IMR-90 (cell line): Measurements from ENCODE around the gene SCPEP1. TPM values are rescaled to one million over a fixed set of nuclear protein-coding genes. Genes with fewer than 3 reads are reported as not detected.
"Not testable (repeated sequence)": the region's sequence is repeated elsewhere in the genome, so short reads cannot be mapped to it uniquely, and the experiment has no call there.

Experiments used
- ATAC-seq: fragments of 200-7000 bp; cut with Tn5 transposase; 2 replicates; pipeline ENCODE4 v1.9.1; 2020; ENCODE audit warnings: low read depth, mild to moderate bottlenecking, moderate library complexity
- BruUV-seq: library from RNA; stranded (reverse); fragments of 400-500 nt; replicated peaks from 2 replicates; lab custom pipeline; 2021; lab: Mats Ljungman, UMichigan
- CTCF ChIA-PET: fragments of 300-600 bp; formaldehyde crosslinking; extraction: SDS; loops from one replicate; lab custom pipeline; 2021; ENCODE audit warnings: antibody characterized with exemption; lab: Yijun Ruan, JAX
- POLR2A ChIA-PET: fragments of 300-600 bp; sonication (Branson Sonifier 250); formaldehyde crosslinking; loops from one replicate; lab custom pipeline; 2022; ENCODE audit warnings: antibody characterized with exemption; ENCODE audit not compliant: unreplicated experiment; lab: Charles Lee
- DNase-seq: peaks from one replicate; pipeline ENCODE4 v3.0.0; 2013
- H2AFZ ChIP-seq: replicated peaks from 2 replicates; pipeline ENCODE3; 2013; ENCODE audit warnings: low read length, mild to moderate bottlenecking; ENCODE audit not compliant: poor library complexity
- H2AK5ac ChIP-seq: 2 replicates; pipeline ENCODE4 v1.6.1; 2013; ENCODE audit warnings: low read depth, low read length, inconsistent platforms
- H2AK9ac ChIP-seq: replicated peaks from 2 replicates; pipeline ENCODE3; 2013; ENCODE audit warnings: mild to moderate bottlenecking, low read depth, low read length, moderate library complexity; ENCODE audit not compliant: poor library complexity
- H2BK120ac ChIP-seq: 2 replicates; pipeline ENCODE4 v1.6.1; 2013; ENCODE audit warnings: low read depth, low read length, inconsistent platforms
- H2BK15ac ChIP-seq: 3 replicates; pipeline ENCODE4 v1.6.1; 2013; ENCODE audit warnings: low read depth, low read length, inconsistent platforms
- H2BK20ac ChIP-seq: 2 replicates; pipeline ENCODE4 v1.6.1; 2013; ENCODE audit warnings: low read depth, mild to moderate bottlenecking, inconsistent platforms, low read length, moderate library complexity
- H2BK5ac ChIP-seq: 2 replicates; pipeline ENCODE4 v1.6.1; 2013; ENCODE audit warnings: mild to moderate bottlenecking, low read depth, low read length, inconsistent platforms; ENCODE audit not compliant: poor library complexity, severe bottlenecking
- H3K14ac ChIP-seq: replicated peaks from 2 replicates; pipeline ENCODE4 v1.6.1; 2013; ENCODE audit warnings: low read depth, low read length, inconsistent platforms
- H3K18ac ChIP-seq: 2 replicates; pipeline ENCODE4 v1.6.1; 2013; ENCODE audit warnings: low read depth, low read length, control low read depth
- H3K23ac ChIP-seq: 2 replicates; pipeline ENCODE4 v1.6.1; 2013; ENCODE audit warnings: low read depth, low read length, inconsistent platforms
- H3K27ac ChIP-seq: 2 replicates; pipeline ENCODE4 v1.5.1; 2013; ENCODE audit warnings: mild to moderate bottlenecking, control low read depth, low read length; ENCODE audit not compliant: insufficient read depth
- H3K27me3 ChIP-seq: 2 replicates; pipeline ENCODE4 v1.6.1; 2013; ENCODE audit warnings: low read length; ENCODE audit not compliant: control insufficient read depth, insufficient read depth
- H3K36me3 ChIP-seq: 2 replicates; pipeline ENCODE4 v1.6.1; 2013; ENCODE audit warnings: low read length, mixed read lengths; ENCODE audit not compliant: control insufficient read depth, insufficient read depth
- H3K4ac ChIP-seq: 2 replicates; pipeline ENCODE4 v1.6.1; 2013; ENCODE audit warnings: low read depth, low read length, inconsistent platforms
- H3K4me1 ChIP-seq: 2 replicates; pipeline ENCODE4 v1.6.1; 2013; ENCODE audit warnings: low read length, mixed read lengths; ENCODE audit not compliant: control insufficient read depth, insufficient read depth
- H3K4me2 ChIP-seq: 2 replicates; pipeline ENCODE4 v1.6.1; 2013; ENCODE audit warnings: low read depth, mild to moderate bottlenecking, control low read depth, low read length, moderate library complexity
- H3K4me3 ChIP-seq: 2 replicates; pipeline ENCODE4 v1.5.1; 2013; ENCODE audit warnings: low read depth, mild to moderate bottlenecking, control low read depth, low read length, moderate library complexity; ENCODE audit not compliant: insufficient read depth
- H3K56ac ChIP-seq: 2 replicates; pipeline ENCODE4 v1.6.1; 2013; ENCODE audit warnings: low read length, inconsistent platforms; ENCODE audit not compliant: insufficient read depth; ENCODE audit errors: extremely low read depth
- H3K79me1 ChIP-seq, 2 experiments: 2 replicates each; pipeline ENCODE4 v1.6.1; 2013; ENCODE audit warnings: low read length in 2 of 2, inconsistent platforms in 1 of 2, low read depth in 1 of 2
- H3K9ac ChIP-seq: 2 replicates; pipeline ENCODE4 v1.6.1; 2013; ENCODE audit warnings: low read depth, low read length, control low read depth
- H3K9me1 ChIP-seq: 2 replicates; pipeline ENCODE4 v1.6.1; 2013; ENCODE audit warnings: low read length, inconsistent platforms; ENCODE audit not compliant: insufficient read depth
- H3K9me3 ChIP-seq: 2 replicates; pipeline ENCODE4 v1.6.1; 2013; ENCODE audit warnings: low read length; ENCODE audit not compliant: control insufficient read depth, insufficient read depth
- H4K20me1 ChIP-seq: 2 replicates; pipeline ENCODE4 v1.6.1; 2013; ENCODE audit warnings: low read length, inconsistent platforms; ENCODE audit not compliant: insufficient read depth
- H4K5ac ChIP-seq: 2 replicates; pipeline ENCODE4 v1.6.1; 2013; ENCODE audit warnings: mild to moderate bottlenecking, low read depth, low read length, control low read depth
- H4K8ac ChIP-seq, 2 experiments: 2 replicates each; pipeline ENCODE4 v1.6.1; 2013; ENCODE audit warnings: low read depth in 2 of 2, low read length in 2 of 2, control low read depth in 1 of 2, inconsistent platforms in 1 of 2
- H4K91ac ChIP-seq: 2 replicates; pipeline ENCODE4 v1.6.1; 2013; ENCODE audit warnings: low read depth, low read length, inconsistent platforms; ENCODE audit not compliant: insufficient read depth
- RCOR1 ChIP-seq: IDR thresholded peaks from 2 replicates; pipeline ENCODE4 v1.6.1; 2012; ENCODE audit warnings: mild to moderate bottlenecking, low read length, improper control_type of control experiment; ENCODE audit not compliant: insufficient replicate concordance
- WGBS, 2 experiments: methylation state at CpG; one replicate each; pipeline versions ENCODE4 v1.1.5 to v1.1.7; 2013; ENCODE audit warnings: missing lambda C conversion rate in 2 of 2; ENCODE audit not compliant: insufficient read length in 1 of 2; ENCODE audit errors: extremely low coverage in 2 of 2; 5-methylcytosine and 5-hydroxymethylcytosine counted together
- dilution Hi-C: fragments of 300-500 bp; cut with HindIII; formaldehyde crosslinking; loops from one replicate; pipeline ENCODE4 v1.14.3; 2018; ENCODE audit warnings: low sequenced_read_pairs; ENCODE audit not compliant: unreplicated experiment
- in situ Hi-C: fragments of 300-500 bp; cut with MboI; formaldehyde crosslinking; loops from 3 replicates; pipeline ENCODE4 v1.14.3; 2019; ENCODE audit warnings: low sequenced_read_pairs, inconsistent platforms, mixed read lengths
- intact Hi-C: fragments of 100-400 bp; cut with micrococcal nuclease; formaldehyde crosslinking; loops from 2 replicates; pipeline ENCODE4 v1.10.0; 2022
- polyA plus RNA-seq, 3 experiments: library from polyadenylated mRNA; depleted of rRNA; stranded (reverse); fragments of >200 nt; gene quantifications; 2 replicates each; pipeline ENCODE4 v1.2.3, GENCODE V29; 2012; ENCODE audit warnings: low replicate concordance in 1 of 3
- total RNA-seq: library from RNA; depleted of rRNA; stranded (reverse); fragments of >200 nt; gene quantifications from 2 replicates; pipeline ENCODE4 v1.2.3, GENCODE V29; 2012
- TF ChIP-seq, protein P1 (sequence below): conservative IDR thresholded peaks from 2 replicates; pipeline ENCODE4 v1.5.1; 2012; ENCODE audit warnings: mild to moderate bottlenecking, low read depth, low read length, improper control_type of control experiment

The SCPEP1 gene
- total and polyA plus RNA-seq, 2 of the 4 experiments (the other 2 are of a cell fraction), result 16.5 to 32.1 TPM

DNA sequence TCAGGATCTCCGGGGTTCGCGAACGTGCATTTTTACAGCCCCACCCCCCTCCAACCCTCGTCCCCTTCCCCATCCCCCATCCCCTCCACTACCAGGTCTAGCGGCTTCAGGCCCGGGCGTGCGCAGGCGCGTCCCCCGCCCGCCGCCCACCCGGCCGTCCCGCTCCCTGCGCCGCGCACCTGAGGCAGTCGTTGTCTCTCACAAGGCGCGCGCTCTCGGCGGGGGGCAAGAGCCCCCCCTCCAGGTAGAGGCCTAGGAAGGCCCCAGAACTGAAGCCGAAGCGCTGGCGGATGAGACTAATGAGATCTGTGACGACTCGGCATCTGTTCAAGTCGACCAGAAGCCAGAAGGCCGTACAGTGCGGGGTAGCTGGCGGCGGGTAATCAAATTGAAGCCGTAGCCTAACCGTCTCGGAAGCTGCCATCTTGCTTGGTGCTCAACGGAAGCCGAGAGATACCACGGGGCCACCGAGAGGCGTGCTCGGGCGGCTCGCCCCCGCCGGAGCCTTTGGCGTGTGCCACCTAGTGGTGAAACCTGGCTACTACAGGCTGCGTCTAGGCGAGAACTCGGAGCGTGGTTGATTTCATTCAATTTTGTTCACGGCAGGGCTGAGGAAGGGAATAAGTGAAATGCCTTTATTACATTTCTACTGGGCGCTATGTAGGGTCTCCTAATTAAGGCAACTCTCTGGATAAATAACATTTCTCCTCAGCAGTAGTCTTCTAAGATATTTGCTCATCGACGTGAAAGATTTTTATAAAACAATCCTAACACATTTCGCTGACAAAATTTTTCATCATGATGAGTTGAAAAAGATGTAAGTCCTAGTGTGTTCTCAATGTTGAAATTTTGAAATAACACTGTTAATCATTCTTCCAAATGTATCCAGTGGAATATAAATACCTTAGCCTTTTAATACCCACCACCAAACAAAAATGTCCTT, 17.1 kb upstream of the SCPEP1 start, which contains the start of gene COIL (continued):
- TF ChIP-seq, protein P1, sequence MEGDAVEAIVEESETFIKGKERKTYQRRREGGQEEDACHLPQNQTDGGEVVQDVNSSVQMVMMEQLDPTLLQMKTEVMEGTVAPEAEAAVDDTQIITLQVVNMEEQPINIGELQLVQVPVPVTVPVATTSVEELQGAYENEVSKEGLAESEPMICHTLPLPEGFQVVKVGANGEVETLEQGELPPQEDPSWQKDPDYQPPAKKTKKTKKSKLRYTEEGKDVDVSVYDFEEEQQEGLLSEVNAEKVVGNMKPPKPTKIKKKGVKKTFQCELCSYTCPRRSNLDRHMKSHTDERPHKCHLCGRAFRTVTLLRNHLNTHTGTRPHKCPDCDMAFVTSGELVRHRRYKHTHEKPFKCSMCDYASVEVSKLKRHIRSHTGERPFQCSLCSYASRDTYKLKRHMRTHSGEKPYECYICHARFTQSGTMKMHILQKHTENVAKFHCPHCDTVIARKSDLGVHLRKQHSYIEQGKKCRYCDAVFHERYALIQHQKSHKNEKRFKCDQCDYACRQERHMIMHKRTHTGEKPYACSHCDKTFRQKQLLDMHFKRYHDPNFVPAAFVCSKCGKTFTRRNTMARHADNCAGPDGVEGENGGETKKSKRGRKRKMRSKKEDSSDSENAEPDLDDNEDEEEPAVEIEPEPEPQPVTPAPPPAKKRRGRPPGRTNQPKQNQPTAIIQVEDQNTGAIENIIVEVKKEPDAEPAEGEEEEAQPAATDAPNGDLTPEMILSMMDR, result peak; percentile 99
- TF ChIP-seq RCOR1, result no peak

DNA sequence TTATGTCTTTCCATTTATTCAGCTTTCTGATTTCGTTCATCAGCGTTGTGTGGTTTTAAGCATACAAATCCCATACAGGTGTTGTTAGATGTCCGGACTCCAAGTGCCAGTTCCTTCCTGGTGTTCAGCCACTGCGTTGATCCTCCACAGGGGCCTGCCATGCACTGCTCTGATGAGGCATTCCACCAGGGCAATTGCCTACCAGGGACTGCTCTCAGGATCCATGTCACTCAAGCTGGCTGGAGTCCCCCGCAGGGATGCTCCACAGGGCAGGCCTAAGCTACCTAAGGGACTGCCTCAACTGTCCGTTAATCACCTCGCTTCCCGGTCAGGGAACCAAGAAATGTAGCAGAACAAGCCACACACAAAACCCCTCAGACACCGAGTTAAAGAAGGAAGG, 12.7 kb upstream of the SCPEP1 start:
- H3K9me3 ChIP-seq, H3K79me1 ChIP-seq, POLR2A ChIA-PET, H2BK120ac ChIP-seq, H2AK5ac ChIP-seq, H3K27me3 ChIP-seq, H4K8ac ChIP-seq, H2AFZ ChIP-seq, H2BK15ac ChIP-seq, H3K18ac ChIP-seq, H3K4me2 ChIP-seq, H4K5ac ChIP-seq, H2BK20ac ChIP-seq, DNase-seq, H3K14ac ChIP-seq, CTCF ChIA-PET, H3K9me1 ChIP-seq, H3K9ac ChIP-seq, dilution Hi-C loops, H3K27ac ChIP-seq, H2BK5ac ChIP-seq, H3K36me3 ChIP-seq, H3K4me1 ChIP-seq, H4K91ac ChIP-seq, BruUV-seq, ATAC-seq, H4K20me1 ChIP-seq, H3K56ac ChIP-seq, H3K4me3 ChIP-seq, H3K23ac ChIP-seq, in situ Hi-C loops, H2AK9ac ChIP-seq, H3K4ac ChIP-seq: not testable (repeated sequence)
- intact Hi-C loops, result loop anchor here (10.0 kb wide), 1 partner anchor 1120 kb away; no protein-coding TSS in a partner anchor
- 86% methylated on average over 1 of the region's 9 CpGs; no CpG with 5 or more reads in 1 of the 2 experiments for WGBS, 2 experiments

DNA sequence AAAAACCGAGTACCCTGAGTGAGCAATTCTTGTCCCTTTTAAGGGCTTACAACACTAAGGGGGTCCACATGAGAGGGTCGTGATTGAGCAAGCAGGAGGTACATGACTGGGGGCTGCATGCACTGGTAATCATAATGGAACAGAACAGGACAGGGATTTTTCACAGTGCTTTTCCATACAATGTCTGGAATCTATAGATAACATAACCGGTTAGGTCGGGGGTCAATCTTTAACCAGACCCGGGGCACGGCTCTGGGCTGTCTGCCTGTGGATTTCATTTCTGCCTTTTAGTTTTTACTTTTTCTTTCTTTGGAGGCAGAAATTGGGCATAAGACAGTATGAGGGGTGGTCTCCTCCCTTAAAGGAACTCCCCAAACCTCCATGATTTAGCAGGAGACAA, 12.2 kb upstream of the SCPEP1 start:
- CTCF ChIA-PET, H3K23ac ChIP-seq, H2BK15ac ChIP-seq, H3K14ac ChIP-seq, H4K20me1 ChIP-seq, H4K8ac ChIP-seq, POLR2A ChIA-PET, H3K27me3 ChIP-seq, H3K4me1 ChIP-seq, H3K36me3 ChIP-seq, H3K4ac ChIP-seq, H3K18ac ChIP-seq, H3K9me3 ChIP-seq, H3K4me3 ChIP-seq, H2BK20ac ChIP-seq, H3K56ac ChIP-seq, H2AK9ac ChIP-seq, in situ Hi-C loops, H2AFZ ChIP-seq, H3K9me1 ChIP-seq, ATAC-seq, H3K27ac ChIP-seq, H3K9ac ChIP-seq, H3K79me1 ChIP-seq, H4K91ac ChIP-seq, H2BK5ac ChIP-seq, dilution Hi-C loops, H2AK5ac ChIP-seq, DNase-seq, H3K4me2 ChIP-seq, BruUV-seq, H4K5ac ChIP-seq, H2BK120ac ChIP-seq: not testable (repeated sequence)
- WGBS, 2 experiments, result no CpG with 5 or more reads among the region's 6 CpGs
- intact Hi-C loops, result loop anchor here (10.0 kb wide), 1 partner anchor 1121 kb away; no protein-coding TSS in a partner anchor
